OCI-LY3 (cell line): ENCODE data around the gene RLN1.

Source experiments
- H2AFZ ChIP-seq: fragments of 200-600, 300-600 bp; shearing (Covaris generic); 2 replicates; pipeline ENCODE4 v1.6.0; 2014; ENCODE audit warnings: antibody characterized with exemption, low read depth, low read length
- H3K27ac ChIP-seq: fragments of 200-600, 300-600 bp; sonication (generic); 2 replicates; pipeline ENCODE4 v1.5.1; 2014; ENCODE audit warnings: mild to moderate bottlenecking, low read length, moderate library complexity, mixed read lengths
- H3K27me3 ChIP-seq: fragments of 200-600, 300-600 bp; sonication (generic); 2 replicates; pipeline ENCODE4 v1.6.1; 2014; ENCODE audit warnings: low read depth, low read length, mixed read lengths
- H3K36me3 ChIP-seq: fragments of 200-600, 300-600 bp; sonication (generic); replicated peaks from 2 replicates; pipeline ENCODE3; 2014; ENCODE audit warnings: low read depth, low read length, mixed read lengths
- H3K4me1 ChIP-seq: fragments of 300-600, 200-600 bp; sonication (generic); 2 replicates; pipeline ENCODE4 v1.6.1; 2014; ENCODE audit warnings: low read length, mixed read lengths
- H3K4me2 ChIP-seq: fragments of 200-600, 300-600 bp; sonication (generic); 2 replicates; pipeline ENCODE4 v1.6.1; 2014; ENCODE audit warnings: low read length, mixed read lengths
- H3K4me3 ChIP-seq: fragments of 300-600, 200-600 bp; sonication (generic); 2 replicates; pipeline ENCODE4 v1.5.1; 2014; ENCODE audit warnings: antibody characterized with exemption, mild to moderate bottlenecking, low read length, moderate library complexity
- H3K79me2 ChIP-seq: fragments of 300-600, 200-600 bp; shearing (Covaris generic); 2 replicates; pipeline ENCODE4 v1.6.1; 2014; ENCODE audit warnings: mild to moderate bottlenecking, low read length, mixed read lengths
- H3K9ac ChIP-seq: fragments of 300-600, 200-600 bp; shearing (Covaris generic); 2 replicates; pipeline ENCODE4 v1.6.0; 2014; ENCODE audit warnings: mild to moderate bottlenecking, low read length, moderate library complexity
- H3K9me3 ChIP-seq: fragments of 200-600, 300-600 bp; shearing (Covaris generic); 2 replicates; pipeline ENCODE4 v1.6.1; 2014; ENCODE audit warnings: low read length, mixed read lengths; ENCODE audit not compliant: insufficient read depth
- H4K20me1 ChIP-seq: fragments of 200-600, 300-600 bp; sonication (generic); 2 replicates; pipeline ENCODE4 v1.6.1; 2016; ENCODE audit warnings: low read length, mixed read lengths; ENCODE audit not compliant: insufficient read depth
- EZH2phosphoT487 ChIP-seq: fragments of 200-600 bp; shearing (Covaris generic); IDR thresholded peaks from 2 replicates; pipeline ENCODE4 v1.6.1; 2018; ENCODE audit warnings: antibody characterized with exemption, mixed run types, low read depth
- TF ChIP-seq, protein P1 (sequence below): fragments of 200-600, 300-600 bp; sonication (generic); IDR thresholded peaks from 2 replicates; pipeline ENCODE4 v1.5.1; 2014; ENCODE audit warnings: antibody characterized with exemption, low read length, low read depth

Gene RLN1

DNA sequence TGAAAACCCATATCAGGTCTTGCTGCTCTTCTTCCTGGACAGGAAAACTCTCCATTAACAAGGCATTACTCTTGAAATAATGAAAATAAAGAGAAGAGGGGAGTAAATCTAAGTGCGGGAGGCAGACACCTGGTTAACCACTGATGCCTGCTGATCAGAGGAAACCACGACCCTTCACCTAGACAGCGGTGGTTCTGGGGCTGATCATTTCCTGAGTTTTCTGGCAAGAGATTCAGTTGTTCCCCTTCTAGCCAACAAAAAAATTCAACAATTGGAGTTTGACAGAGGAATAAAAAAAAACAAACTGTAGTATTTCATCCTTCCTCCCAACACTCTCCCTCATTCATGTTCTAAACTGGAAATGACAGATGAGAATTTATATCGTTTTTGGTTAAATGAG lies 38.1 kb downstream of the RLN1 start:
- Histone ChIP-seq H3K36me3 (no peaks in the 10 kb centered on the region), H3K9me3 (no peaks in the 10 kb centered on the region), H3K4me3 (no peak overlapping the region), H3K9ac (no peak overlapping the region), H3K27ac (no peak overlapping the region), H2AFZ (no peak overlapping the region), H3K27me3 (no peaks in the 10 kb centered on the region), H3K4me1 (peaks cover 4% of the 10 kb centered on the region), H4K20me1 (no peaks in the 10 kb centered on the region), H3K4me2 (no peak overlapping the region), H3K79me2 (no peaks in the 10 kb centered on the region)
- TF ChIP-seq, protein P1, sequence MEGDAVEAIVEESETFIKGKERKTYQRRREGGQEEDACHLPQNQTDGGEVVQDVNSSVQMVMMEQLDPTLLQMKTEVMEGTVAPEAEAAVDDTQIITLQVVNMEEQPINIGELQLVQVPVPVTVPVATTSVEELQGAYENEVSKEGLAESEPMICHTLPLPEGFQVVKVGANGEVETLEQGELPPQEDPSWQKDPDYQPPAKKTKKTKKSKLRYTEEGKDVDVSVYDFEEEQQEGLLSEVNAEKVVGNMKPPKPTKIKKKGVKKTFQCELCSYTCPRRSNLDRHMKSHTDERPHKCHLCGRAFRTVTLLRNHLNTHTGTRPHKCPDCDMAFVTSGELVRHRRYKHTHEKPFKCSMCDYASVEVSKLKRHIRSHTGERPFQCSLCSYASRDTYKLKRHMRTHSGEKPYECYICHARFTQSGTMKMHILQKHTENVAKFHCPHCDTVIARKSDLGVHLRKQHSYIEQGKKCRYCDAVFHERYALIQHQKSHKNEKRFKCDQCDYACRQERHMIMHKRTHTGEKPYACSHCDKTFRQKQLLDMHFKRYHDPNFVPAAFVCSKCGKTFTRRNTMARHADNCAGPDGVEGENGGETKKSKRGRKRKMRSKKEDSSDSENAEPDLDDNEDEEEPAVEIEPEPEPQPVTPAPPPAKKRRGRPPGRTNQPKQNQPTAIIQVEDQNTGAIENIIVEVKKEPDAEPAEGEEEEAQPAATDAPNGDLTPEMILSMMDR = no peak
- TF ChIP-seq EZH2phosphoT487 = no peak

DNA sequence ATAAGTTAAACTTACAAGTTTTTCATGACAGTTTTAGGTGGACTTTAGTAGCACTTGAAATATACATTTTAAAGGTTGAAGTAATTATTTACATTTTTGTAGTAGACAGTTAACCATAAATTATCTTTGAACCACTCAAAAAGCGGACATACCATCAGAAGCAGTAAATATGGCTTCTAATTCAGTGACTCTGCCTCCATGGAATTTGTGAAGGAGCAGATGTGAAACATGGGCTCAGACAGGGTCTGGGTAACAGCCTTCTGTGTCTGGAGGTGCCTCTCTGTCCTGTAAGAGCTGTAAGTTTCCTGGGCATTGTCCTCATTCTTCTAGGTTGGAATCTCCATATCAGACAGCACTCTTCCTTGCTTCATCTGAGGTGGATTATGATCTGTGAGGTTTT lies 47.5 kb downstream of the RLN1 start:
- no peaks in the 10 kb centered on the region for H4K20me1 ChIP-seq
- H3K9ac ChIP-seq = no peak overlapping the region
- H2AFZ ChIP-seq = no peak overlapping the region
- no peaks in the 10 kb centered on the region for H3K36me3 ChIP-seq
- no peak overlapping the region for H3K27ac ChIP-seq
- H3K4me1 ChIP-seq = no peaks in the 10 kb centered on the region
- H3K79me2 ChIP-seq = no peaks in the 10 kb centered on the region
- H3K4me3 ChIP-seq = no peak overlapping the region
- H3K4me2 ChIP-seq = no peak overlapping the region
- H3K9me3 ChIP-seq = no peaks in the 10 kb centered on the region
- TF ChIP-seq EZH2phosphoT487 = no peak
- TF ChIP-seq, protein P1 = no peak
- H3K27me3 ChIP-seq = no peaks in the 10 kb centered on the region

DNA sequence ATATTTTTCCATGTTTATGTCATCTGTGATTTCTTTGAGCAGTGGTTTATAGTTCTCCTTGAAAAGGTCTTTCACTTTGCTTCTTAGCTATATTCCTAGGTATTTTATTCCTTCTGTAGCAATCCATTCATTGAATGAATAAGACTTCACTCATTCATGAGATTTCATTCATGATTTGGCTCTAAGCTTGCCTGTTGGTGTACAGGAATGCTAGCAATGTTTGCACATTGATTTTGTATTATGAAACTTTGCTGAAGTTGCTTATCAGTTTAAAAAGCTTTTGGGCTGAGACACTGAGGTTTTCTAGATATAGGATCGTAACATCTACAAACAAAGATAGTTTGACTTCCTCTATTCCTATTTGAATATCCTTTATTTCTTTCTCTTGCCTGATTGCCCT lies 51.1 kb downstream of the RLN1 start:
- Histone ChIP-seq H3K4me1 (no peaks in the 10 kb centered on the region), H2AFZ (no peak overlapping the region), H3K4me3 (no peak overlapping the region), H3K4me2 (no peak overlapping the region), H4K20me1 (no peaks in the 10 kb centered on the region), H3K36me3 (no peaks in the 10 kb centered on the region), H3K9me3 (no peaks in the 10 kb centered on the region), H3K27ac (no peak overlapping the region), H3K9ac (no peak overlapping the region), H3K79me2 (no peaks in the 10 kb centered on the region), H3K27me3 (no peaks in the 10 kb centered on the region)
- TF ChIP-seq, protein P1 = no peak
- TF ChIP-seq EZH2phosphoT487 = no peak

DNA sequence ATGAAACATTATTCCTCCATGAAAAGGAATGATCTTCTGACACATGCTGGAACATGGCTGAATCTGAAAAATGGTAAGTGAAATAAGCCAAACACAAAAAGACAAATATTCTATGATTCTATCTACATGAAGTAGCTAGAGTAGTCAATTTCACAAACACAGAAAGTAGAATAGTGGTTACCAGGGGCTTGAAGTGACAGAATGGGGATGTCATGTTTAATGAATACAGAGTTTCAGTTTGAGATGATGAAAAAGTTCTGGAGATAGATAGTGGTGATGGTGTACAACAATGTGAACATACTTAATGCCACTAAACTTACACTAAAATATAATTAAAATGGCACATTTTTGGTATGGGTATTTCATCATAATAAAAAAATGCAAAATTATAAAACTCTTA lies 53.4 kb downstream of the RLN1 start:
- Histone ChIP-seq H3K9me3 (no peaks in the 10 kb centered on the region), H2AFZ (no peak overlapping the region), H4K20me1 (no peaks in the 10 kb centered on the region), H3K4me2 (no peak overlapping the region), H3K27ac (no peak overlapping the region), H3K36me3 (no peaks in the 10 kb centered on the region), H3K27me3 (no peaks in the 10 kb centered on the region), H3K4me3 (no peak overlapping the region), H3K9ac (no peak overlapping the region), H3K4me1 (no peaks in the 10 kb centered on the region), H3K79me2 (no peaks in the 10 kb centered on the region)
- no peak for TF ChIP-seq EZH2phosphoT487
- TF ChIP-seq, protein P1 = no peak
